ENCODE data around the gene DNAJA4. TPM values are rescaled to one million over a fixed set of nuclear protein-coding genes. Genes with fewer than 3 reads are reported as not detected.

The DNAJA4 gene
- total and polyA plus RNA-seq, 9 of the 15 experiments (the other 6 are each of a cell fraction or from before 2014, with no cell fraction given), result 0.11 to 1.0 (median 0.16) TPM; not detected in 4

DNA sequence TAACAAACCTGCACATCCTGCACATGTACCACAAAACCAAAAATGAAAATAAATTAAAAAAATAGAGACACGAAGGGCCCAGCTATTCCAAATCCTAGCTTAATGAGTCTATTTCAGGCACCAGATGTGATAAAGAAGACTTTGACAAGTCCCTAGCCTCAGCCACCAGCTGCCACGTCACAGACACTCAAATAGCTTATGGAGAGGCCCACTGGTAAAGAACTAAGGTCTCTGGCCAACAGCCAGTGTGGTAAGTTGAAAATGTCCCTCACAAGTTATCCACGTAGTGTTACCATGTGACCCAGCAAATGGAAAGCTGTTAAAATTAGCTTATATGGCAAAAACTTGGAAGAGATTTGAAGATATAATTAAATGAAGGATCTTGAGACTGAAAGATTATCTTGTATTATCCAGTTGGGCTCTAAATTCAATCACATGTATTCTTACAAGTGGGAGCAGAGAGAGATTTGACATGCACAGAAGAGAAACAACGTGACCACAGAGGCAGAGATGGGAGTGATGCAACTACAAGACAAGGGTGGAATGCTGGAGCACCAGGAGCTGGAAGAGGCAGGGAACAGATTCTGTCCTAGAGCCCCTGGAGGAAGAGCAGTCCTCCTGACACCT, 40.9 kb upstream of the DNAJA4 start (continued):
- TF ChIP-seq SNIP1 (IDR thresholded peaks at IDR 0.05; ENCODE audit: low read depth) (no peak), ZNF561 (CRISPR knock-in tag; conservative IDR thresholded peaks at IDR 0.05) (no peak), BCL6 (CRISPR knock-in tag; IDR thresholded peaks at IDR 0.05) (no peak), TCF3 (CRISPR knock-in tag; IDR thresholded peaks at IDR 0.05) (no peak), CEBPG (CRISPR knock-in tag; IDR thresholded peaks at IDR 0.05) (peak; percentile 35; the same call in 1 of the 2 replicates), CEBPG (tag; conservative IDR thresholded peaks at IDR 0.05 in 1 of 2, IDR thresholded peaks at IDR 0.05 in 1 of 2) (peak; percentile 63 to 86), HDAC8 (tag; IDR thresholded peaks at IDR 0.05) (no peak), RFX1 (IDR thresholded peaks at IDR 0.05) (no peak), NFRKB (IDR thresholded peaks at IDR 0.05; ENCODE audit: low read depth) (no peak), HNRNPH1 (optimal IDR thresholded peaks at IDR 0.05; ENCODE audit: low read depth, low read length) (no peak)
- TF ChIP-seq, protein P1, sequence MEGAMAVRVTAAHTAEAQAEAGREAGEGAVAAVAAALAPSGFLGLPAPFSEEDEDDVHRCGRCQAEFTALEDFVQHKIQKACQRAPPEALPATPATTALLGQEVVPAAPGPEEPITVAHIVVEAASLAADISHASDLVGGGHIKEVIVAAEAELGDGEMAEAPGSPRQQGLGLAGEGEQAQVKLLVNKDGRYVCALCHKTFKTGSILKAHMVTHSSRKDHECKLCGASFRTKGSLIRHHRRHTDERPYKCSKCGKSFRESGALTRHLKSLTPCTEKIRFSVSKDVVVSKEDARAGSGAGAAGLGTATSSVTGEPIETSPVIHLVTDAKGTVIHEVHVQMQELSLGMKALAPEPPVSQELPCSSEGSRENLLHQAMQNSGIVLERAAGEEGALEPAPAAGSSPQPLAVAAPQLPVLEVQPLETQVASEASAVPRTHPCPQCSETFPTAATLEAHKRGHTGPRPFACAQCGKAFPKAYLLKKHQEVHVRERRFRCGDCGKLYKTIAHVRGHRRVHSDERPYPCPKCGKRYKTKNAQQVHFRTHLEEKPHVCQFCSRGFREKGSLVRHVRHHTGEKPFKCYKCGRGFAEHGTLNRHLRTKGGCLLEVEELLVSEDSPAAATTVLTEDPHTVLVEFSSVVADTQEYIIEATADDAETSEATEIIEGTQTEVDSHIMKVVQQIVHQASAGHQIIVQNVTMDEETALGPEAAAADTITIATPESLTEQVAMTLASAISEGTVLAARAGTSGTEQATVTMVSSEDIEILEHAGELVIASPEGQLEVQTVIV (CRISPR knock-in tag; IDR thresholded peaks at IDR 0.05; ENCODE audit: borderline replicate concordance), result no peak
- TF ChIP-seq, protein P2, sequence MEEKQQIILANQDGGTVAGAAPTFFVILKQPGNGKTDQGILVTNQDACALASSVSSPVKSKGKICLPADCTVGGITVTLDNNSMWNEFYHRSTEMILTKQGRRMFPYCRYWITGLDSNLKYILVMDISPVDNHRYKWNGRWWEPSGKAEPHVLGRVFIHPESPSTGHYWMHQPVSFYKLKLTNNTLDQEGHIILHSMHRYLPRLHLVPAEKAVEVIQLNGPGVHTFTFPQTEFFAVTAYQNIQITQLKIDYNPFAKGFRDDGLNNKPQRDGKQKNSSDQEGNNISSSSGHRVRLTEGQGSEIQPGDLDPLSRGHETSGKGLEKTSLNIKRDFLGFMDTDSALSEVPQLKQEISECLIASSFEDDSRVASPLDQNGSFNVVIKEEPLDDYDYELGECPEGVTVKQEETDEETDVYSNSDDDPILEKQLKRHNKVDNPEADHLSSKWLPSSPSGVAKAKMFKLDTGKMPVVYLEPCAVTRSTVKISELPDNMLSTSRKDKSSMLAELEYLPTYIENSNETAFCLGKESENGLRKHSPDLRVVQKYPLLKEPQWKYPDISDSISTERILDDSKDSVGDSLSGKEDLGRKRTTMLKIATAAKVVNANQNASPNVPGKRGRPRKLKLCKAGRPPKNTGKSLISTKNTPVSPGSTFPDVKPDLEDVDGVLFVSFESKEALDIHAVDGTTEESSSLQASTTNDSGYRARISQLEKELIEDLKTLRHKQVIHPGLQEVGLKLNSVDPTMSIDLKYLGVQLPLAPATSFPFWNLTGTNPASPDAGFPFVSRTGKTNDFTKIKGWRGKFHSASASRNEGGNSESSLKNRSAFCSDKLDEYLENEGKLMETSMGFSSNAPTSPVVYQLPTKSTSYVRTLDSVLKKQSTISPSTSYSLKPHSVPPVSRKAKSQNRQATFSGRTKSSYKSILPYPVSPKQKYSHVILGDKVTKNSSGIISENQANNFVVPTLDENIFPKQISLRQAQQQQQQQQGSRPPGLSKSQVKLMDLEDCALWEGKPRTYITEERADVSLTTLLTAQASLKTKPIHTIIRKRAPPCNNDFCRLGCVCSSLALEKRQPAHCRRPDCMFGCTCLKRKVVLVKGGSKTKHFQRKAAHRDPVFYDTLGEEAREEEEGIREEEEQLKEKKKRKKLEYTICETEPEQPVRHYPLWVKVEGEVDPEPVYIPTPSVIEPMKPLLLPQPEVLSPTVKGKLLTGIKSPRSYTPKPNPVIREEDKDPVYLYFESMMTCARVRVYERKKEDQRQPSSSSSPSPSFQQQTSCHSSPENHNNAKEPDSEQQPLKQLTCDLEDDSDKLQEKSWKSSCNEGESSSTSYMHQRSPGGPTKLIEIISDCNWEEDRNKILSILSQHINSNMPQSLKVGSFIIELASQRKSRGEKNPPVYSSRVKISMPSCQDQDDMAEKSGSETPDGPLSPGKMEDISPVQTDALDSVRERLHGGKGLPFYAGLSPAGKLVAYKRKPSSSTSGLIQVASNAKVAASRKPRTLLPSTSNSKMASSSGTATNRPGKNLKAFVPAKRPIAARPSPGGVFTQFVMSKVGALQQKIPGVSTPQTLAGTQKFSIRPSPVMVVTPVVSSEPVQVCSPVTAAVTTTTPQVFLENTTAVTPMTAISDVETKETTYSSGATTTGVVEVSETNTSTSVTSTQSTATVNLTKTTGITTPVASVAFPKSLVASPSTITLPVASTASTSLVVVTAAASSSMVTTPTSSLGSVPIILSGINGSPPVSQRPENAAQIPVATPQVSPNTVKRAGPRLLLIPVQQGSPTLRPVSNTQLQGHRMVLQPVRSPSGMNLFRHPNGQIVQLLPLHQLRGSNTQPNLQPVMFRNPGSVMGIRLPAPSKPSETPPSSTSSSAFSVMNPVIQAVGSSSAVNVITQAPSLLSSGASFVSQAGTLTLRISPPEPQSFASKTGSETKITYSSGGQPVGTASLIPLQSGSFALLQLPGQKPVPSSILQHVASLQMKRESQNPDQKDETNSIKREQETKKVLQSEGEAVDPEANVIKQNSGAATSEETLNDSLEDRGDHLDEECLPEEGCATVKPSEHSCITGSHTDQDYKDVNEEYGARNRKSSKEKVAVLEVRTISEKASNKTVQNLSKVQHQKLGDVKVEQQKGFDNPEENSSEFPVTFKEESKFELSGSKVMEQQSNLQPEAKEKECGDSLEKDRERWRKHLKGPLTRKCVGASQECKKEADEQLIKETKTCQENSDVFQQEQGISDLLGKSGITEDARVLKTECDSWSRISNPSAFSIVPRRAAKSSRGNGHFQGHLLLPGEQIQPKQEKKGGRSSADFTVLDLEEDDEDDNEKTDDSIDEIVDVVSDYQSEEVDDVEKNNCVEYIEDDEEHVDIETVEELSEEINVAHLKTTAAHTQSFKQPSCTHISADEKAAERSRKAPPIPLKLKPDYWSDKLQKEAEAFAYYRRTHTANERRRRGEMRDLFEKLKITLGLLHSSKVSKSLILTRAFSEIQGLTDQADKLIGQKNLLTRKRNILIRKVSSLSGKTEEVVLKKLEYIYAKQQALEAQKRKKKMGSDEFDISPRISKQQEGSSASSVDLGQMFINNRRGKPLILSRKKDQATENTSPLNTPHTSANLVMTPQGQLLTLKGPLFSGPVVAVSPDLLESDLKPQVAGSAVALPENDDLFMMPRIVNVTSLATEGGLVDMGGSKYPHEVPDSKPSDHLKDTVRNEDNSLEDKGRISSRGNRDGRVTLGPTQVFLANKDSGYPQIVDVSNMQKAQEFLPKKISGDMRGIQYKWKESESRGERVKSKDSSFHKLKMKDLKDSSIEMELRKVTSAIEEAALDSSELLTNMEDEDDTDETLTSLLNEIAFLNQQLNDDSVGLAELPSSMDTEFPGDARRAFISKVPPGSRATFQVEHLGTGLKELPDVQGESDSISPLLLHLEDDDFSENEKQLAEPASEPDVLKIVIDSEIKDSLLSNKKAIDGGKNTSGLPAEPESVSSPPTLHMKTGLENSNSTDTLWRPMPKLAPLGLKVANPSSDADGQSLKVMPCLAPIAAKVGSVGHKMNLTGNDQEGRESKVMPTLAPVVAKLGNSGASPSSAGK (IDR thresholded peaks at IDR 0.05), result peak; percentile 10; the same call in 1 of the 2 replicates
- TF ChIP-seq, protein P3, sequence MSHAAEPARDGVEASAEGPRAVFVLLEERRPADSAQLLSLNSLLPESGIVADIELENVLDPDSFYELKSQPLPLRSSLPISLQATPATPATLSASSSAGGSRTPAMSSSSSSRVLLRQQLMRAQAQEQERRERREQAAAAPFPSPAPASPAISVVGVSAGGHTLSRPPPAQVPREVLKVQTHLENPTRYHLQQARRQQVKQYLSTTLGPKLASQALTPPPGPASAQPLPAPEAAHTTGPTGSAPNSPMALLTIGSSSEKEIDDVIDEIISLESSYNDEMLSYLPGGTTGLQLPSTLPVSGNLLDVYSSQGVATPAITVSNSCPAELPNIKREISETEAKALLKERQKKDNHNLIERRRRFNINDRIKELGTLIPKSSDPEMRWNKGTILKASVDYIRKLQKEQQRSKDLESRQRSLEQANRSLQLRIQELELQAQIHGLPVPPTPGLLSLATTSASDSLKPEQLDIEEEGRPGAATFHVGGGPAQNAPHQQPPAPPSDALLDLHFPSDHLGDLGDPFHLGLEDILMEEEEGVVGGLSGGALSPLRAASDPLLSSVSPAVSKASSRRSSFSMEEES (CRISPR knock-in tag; IDR thresholded peaks at IDR 0.05), result no peak

Data from K562 (cell line).